Heart left ventricle (tissue), 16 donors: ENCODE measurements around the gene SLC66A2. TPM values are rescaled to one million over a fixed set of nuclear protein-coding genes. Genes with fewer than 3 reads are reported as not detected.

ENCODE experiments used
- ATAC-seq, 4 donors: fragments of 200-7000 bp; cut with Tn5 transposase; one replicate each; pipeline ENCODE4 v1.9.1; 2020 to 2022; ENCODE audit warnings: moderate library complexity in 4 of 4, mild to moderate bottlenecking in 3 of 4, moderate number of reproducible peaks in 1 of 4
- DNase-seq, 5 donors: peaks; one replicate each; pipeline ENCODE4 v3.0.0-alpha.2; 2020
- H3K27ac ChIP-seq, 12 donors: fragments of 200-600 bp; sonication (generic) in 4 of 12; one replicate each; pipeline versions ENCODE4 v1.5.0 to v1.8.0; 2016 to 2022; ENCODE audit warnings: mild to moderate bottlenecking in 2 of 12
- H3K27me3 ChIP-seq, 9 donors: fragments of 200-600 bp; sonication (generic) in 2 of 9; one replicate each; pipeline versions ENCODE4 v1.5.1 to v1.8.0; 2016 to 2022; ENCODE audit warnings: mild to moderate bottlenecking in 3 of 9
- H3K36me3 ChIP-seq, 9 donors: fragments of 200-600 bp; sonication (generic) in 2 of 9; one replicate each; pipeline versions ENCODE4 v1.5.0 to v1.8.0; 2018 to 2022; ENCODE audit warnings: mild to moderate bottlenecking in 2 of 9
- H3K4me1 ChIP-seq, 12 donors: fragments of 200-600 bp; sonication (generic) in 4 of 12; one replicate each; pipeline versions ENCODE4 v1.5.0 to v1.8.0; 2016 to 2022; ENCODE audit warnings: mild to moderate bottlenecking in 3 of 12
- H3K4me3 ChIP-seq, 12 donors: fragments of 200-600 bp; sonication (generic) in 4 of 12; one replicate each; pipeline versions ENCODE4 v1.5.0 to v1.8.0; 2017 to 2022; ENCODE audit warnings: mild to moderate bottlenecking in 9 of 12, moderate library complexity in 4 of 12
- H3K9me3 ChIP-seq, 12 donors: fragments of 200-600 bp; sonication (generic) in 4 of 12; one replicate each; pipeline versions ENCODE4 v1.5.0 to v1.8.0; 2016 to 2022; ENCODE audit warnings: mild to moderate bottlenecking in 1 of 12
- POLR2A ChIP-seq, 2 donors: fragments of 450-650 bp; IDR thresholded peaks; one replicate each; pipeline ENCODE4 v1.6.1; 2017; ENCODE audit warnings: antibody characterized with exemption in 2 of 2, mild to moderate bottlenecking in 2 of 2, moderate library complexity in 2 of 2
- WGBS, 4 donors: extraction: QIAGEN DNeasy Blood & Tissue Kit in 2 of 4; methylation state at CpG; one replicate each; pipeline versions ENCODE4 v1.1.5 to v1.1.7; 2013 to 2018; 5-methylcytosine and 5-hydroxymethylcytosine counted together
- intact Hi-C, 10 donors: fragments of 100-400 bp; cut with DNase I; formaldehyde crosslinking; loops; one replicate each; pipeline versions ENCODE4 v1.11.1 to v1.14.2; 2022
- polyA plus RNA-seq, 2 donors: library from polyadenylated mRNA; stranded (reverse); fragments of 200-250 nt; gene quantifications; one replicate each; pipeline ENCODE4 v1.2.3, GENCODE V29; 2013
- total RNA-seq, 9 donors: library from RNA; depleted of rRNA in 2 of 9; stranded (reverse); fragments of >200 nt in 2 of 9; fragmentation: NEBNext Ultra II Directional in 3 of 9; extraction: Animal tissue kit (Norgen Biotek cat#: 25700) in 3 of 9; gene quantifications; one replicate each; pipeline versions ENCODE4 v1.1.0 to v1.2.4, GENCODE V29; 2016 to 2023
- TF ChIP-seq, protein P1 (sequence below), 12 donors: fragments of 200-600 bp; sonication (generic) in 4 of 12; IDR thresholded peaks; one replicate each; pipeline versions ENCODE4 v1.5.0 to v1.8.0; 2018 to 2022; ENCODE audit warnings: antibody characterized with exemption in 12 of 12, mild to moderate bottlenecking in 5 of 12
- donor health status: ischemic (EF 13 %, LVEDD 7.1; RV severe dilation, severe dysfunction).
- donor health status: healthy with polysubstance abuse.
- donor health status: DM: no; HTN: yes; CAD: no.
- donor health status: DM: no; HTN: no; CAD: no.
- donor health status: ischemic (EF 25% LVEDD 6.9; RV normal size, moderate dysfunction).
- donor health status: ischemic (EF 25% LVEDD 5.7; RV mildly dilated, moderate dysfunction).
- donor health status: healthy.
- donor health status: DM: yes; HTN: yes; CAD: no.
- donor health status: ischemic (EF 35%, LVEDD 5.7; RV mildly dilated, moderate dysfunction).
- donor health status: nonischemic (EF 11% LVEDD 7.7; RV severe dilation, severe dysfunction).
- donor health status: DM: yes; HTN: yes; CAD: no.
- donor health status: PGD.
- donor health status: ischemic (EF 29% LVEDD 5.4; RV normal size, mild dysfunction).
- donor health status: nonischemic (EF 23%, LVEDD 6.1; RV moderate dilation, normal function).

Gene SLC66A2
- total and polyA plus RNA-seq, 11 donors, result 19.7 to 33.4 (median 26.6) TPM

- 42 to 58% (median 54%) methylated on average over 12 of the region's 12 CpGs for WGBS, 4 donors
- Histone ChIP-seq H3K36me3 (peaks cover 0 to 18% (median 5%) of the 10 kb centered on the region in 9 donors), H3K27ac (peak overlapping the region in 11 of 12 donors; percentile 79 to 94 (median 86)), H3K9me3 (no peaks in the 10 kb centered on the region), H3K4me3 (peak overlapping the region; percentile 82 to 98 (median 90)), H3K4me1 (peaks cover 0 to 67% (median 48%) of the 10 kb centered on the region in 12 donors), H3K27me3 (no peaks in the 10 kb centered on the region)
- ATAC-seq, result peak in 2 of 4 donors; percentile 43 to 77
- DNase-seq, result peak in 4 of 5 donors; percentile 61 to 80 (median 72)
- intact Hi-C loops, result loop anchor here in 5 of 10 donors (2.0 to 10.0 kb wide), 10 partner anchors 37 to 555 kb away; partner anchors contain the start of genes RBFA (in 3 of the 5), TXNL4A (in 3 of the 5), ADNP2 (in 1 of the 5) and NFATC1 (in 1 of the 5)
- TF ChIP-seq POLR2A (IDR thresholded peaks at IDR 0.05), result no peak
- TF ChIP-seq, protein P1, sequence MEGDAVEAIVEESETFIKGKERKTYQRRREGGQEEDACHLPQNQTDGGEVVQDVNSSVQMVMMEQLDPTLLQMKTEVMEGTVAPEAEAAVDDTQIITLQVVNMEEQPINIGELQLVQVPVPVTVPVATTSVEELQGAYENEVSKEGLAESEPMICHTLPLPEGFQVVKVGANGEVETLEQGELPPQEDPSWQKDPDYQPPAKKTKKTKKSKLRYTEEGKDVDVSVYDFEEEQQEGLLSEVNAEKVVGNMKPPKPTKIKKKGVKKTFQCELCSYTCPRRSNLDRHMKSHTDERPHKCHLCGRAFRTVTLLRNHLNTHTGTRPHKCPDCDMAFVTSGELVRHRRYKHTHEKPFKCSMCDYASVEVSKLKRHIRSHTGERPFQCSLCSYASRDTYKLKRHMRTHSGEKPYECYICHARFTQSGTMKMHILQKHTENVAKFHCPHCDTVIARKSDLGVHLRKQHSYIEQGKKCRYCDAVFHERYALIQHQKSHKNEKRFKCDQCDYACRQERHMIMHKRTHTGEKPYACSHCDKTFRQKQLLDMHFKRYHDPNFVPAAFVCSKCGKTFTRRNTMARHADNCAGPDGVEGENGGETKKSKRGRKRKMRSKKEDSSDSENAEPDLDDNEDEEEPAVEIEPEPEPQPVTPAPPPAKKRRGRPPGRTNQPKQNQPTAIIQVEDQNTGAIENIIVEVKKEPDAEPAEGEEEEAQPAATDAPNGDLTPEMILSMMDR (IDR thresholded peaks at IDR 0.05), result no peak
These were observed 1.6 kb downstream of the SLC66A2 start for GRCh38 chr18:79949697-79950487.

DNA sequence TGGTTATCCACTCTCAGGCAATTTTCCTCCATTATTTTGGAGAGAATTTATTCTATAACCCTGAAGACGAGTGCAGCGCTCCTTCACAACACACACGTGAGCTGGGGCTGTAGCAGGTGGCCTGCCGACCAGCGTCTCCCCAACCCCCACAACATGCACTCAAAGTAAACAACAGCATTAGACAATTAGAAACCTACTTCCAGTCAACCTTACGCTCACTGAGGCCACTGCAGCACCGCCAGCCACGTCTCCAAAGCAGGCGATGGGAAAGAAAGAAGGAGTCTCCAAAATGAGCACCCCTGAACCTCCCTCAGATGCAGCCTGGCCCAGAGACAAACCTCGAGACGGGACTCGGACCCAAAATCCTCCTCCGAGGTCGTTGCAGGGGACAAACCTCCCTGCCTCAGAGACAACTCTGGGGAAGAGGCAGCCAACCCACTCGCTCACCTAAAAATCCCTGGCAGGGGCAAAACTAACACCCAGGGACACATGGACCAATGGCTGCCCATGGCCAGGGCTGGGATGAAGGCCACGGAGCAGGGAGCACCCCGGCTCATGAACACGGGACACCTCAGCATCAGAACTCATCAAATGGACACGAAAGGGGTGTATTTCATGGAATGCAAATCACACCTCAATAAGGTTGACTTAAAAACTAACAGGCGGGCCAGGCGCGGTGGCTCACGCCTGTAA lies 2.6 kb downstream of the SLC66A2 start:
- TF ChIP-seq POLR2A (IDR thresholded peaks at IDR 0.05), result no peak
- TF ChIP-seq, protein P1 (IDR thresholded peaks at IDR 0.05), result no peak
- Histone ChIP-seq H3K4me3 (peak overlapping the region in 7 of 12 donors; percentile 82 to 98 (median 89)), H3K4me1 (peaks cover 0 to 74% (median 54%) of the 10 kb centered on the region in 12 donors), H3K36me3 (peaks cover 0 to 18% (median 5%) of the 10 kb centered on the region in 9 donors), H3K9me3 (no peaks in the 10 kb centered on the region), H3K27ac (peak overlapping the region in 8 of 12 donors; percentile 53 to 94 (median 82)), H3K27me3 (no peaks in the 10 kb centered on the region)
- ATAC-seq (no peak), DNase-seq (peak in 1 of 5 donors; percentile 46)
- 90 to 94% (median 91%) methylated on average over 22 to 23 of the region's 23 CpGs for WGBS, 4 donors
- intact Hi-C loops, result loop anchor here in 3 of 10 donors (2.0 to 10.0 kb wide), 3 partner anchors 40 to 554 kb away; partner anchors contain the start of genes NFATC1 (in 1 of the 3) and TXNL4A (in 1 of the 3)

GRCh38 chr18:79947881-79948610 lies 3.4 kb downstream of the SLC66A2 start:
- TF ChIP-seq POLR2A (IDR thresholded peaks at IDR 0.05), result no peak
- TF ChIP-seq, protein P1 (IDR thresholded peaks at IDR 0.05), result no peak
- no peak for ATAC-seq
- intact Hi-C loops, result loop anchor here in 3 of 10 donors (2.0 to 10.0 kb wide), 3 partner anchors 41 to 553 kb away; partner anchors contain the start of genes NFATC1 (in 1 of the 3) and TXNL4A (in 1 of the 3)
- Histone ChIP-seq H3K4me3 (no peak overlapping the region), H3K27me3 (no peaks in the 10 kb centered on the region), H3K36me3 (peaks cover 0 to 22% (median 8%) of the 10 kb centered on the region in 9 donors), H3K4me1 (peaks cover 0 to 79% (median 55%) of the 10 kb centered on the region in 12 donors), H3K9me3 (no peaks in the 10 kb centered on the region), H3K27ac (no peak overlapping the region)
- 87 to 99% (median 96%) methylated on average over 14 to 15 of the region's 15 CpGs for WGBS, 4 donors
- no peak for DNase-seq
